COLO829 (cell line): ENCODE measurements around the gene BACE1-AS.

Experiments used
- DNase-seq: peaks from one replicate; pipeline ENCODE4 v3.0.0; 2012; ENCODE audit warnings: low spot score

BACE1-AS gene

GRCh38 chr11:117292616-117293015 is 1.5 kb downstream of the BACE1-AS start:
- no peak for DNase-seq

- DNase-seq: peak; percentile 41
These were observed 4.4 kb downstream of the BACE1-AS start for GRCh38 chr11:117295438-117296137.

- no peak for DNase-seq
These were observed 5.7 kb downstream of the BACE1-AS start for GRCh38 chr11:117296881-117297280.

- DNase-seq: no peak
These were observed 7.0 kb downstream of the BACE1-AS start for GRCh38 chr11:117298195-117298594.

- DNase-seq: no peak
These were observed 8.5 kb downstream of the BACE1-AS start for GRCh38 chr11:117299351-117300282.

GRCh38 chr11:117300283-117300663 is 9.1 kb downstream of the BACE1-AS start:
- DNase-seq: no peak

- no peak for DNase-seq
These were observed 9.6 kb downstream of the BACE1-AS start for GRCh38 chr11:117300773-117301172.

- DNase-seq: no peak
These were observed 11.1 kb downstream of the BACE1-AS start for GRCh38 chr11:117302228-117302627.

GRCh38 chr11:117303101-117303500 is 12.0 kb downstream of the BACE1-AS start:
- no peak for DNase-seq

- DNase-seq: no peak
These were observed 12.6 kb downstream of the BACE1-AS start for GRCh38 chr11:117303646-117304315.

- DNase-seq: no peak
These were observed 14.0 kb downstream of the BACE1-AS start for GRCh38 chr11:117305145-117305544.

GRCh38 chr11:117309310-117309709 is 18.2 kb downstream of the BACE1-AS start:
- no peak for DNase-seq

- no peak for DNase-seq
These were observed 21.9 kb downstream of the BACE1-AS start for GRCh38 chr11:117313091-117313490.

GRCh38 chr11:117313828-117314768 is 23.0 kb downstream of the BACE1-AS start:
- DNase-seq: no peak

GRCh38 chr11:117314840-117315239 is 23.7 kb downstream of the BACE1-AS start:
- no peak for DNase-seq

GRCh38 chr11:117315285-117316196 is 24.4 kb downstream of the BACE1-AS start:
- DNase-seq: no peak

- peak; percentile 66 for DNase-seq
These were observed 25.2 kb downstream of the BACE1-AS start, which contains the start of gene BACE1 for GRCh38 chr11:117316197-117316961. Gene BACE1 (minus strand): TSS chr11:117316256. CDS start chr11:117315795, 461 bp downstream.

GRCh38 chr11:117318738-117319137 is 27.6 kb downstream of the BACE1-AS start:
- DNase-seq: no peak

GRCh38 chr11:117319214-117319840 is 28.2 kb downstream of the BACE1-AS start:
- DNase-seq: peak; percentile 19
